Psoas muscle (tissue), 8 donors: ENCODE measurements around the gene CDC42BPA. TPM values are rescaled to one million over a fixed set of nuclear protein-coding genes. Genes with fewer than 3 reads are reported as not detected.
A peak's percentile ranks its signal among the peaks of the same experiment; 100 is the strongest.

Source experiments
- ATAC-seq, 4 donors: fragments of 200-7000 bp; cut with Tn5 transposase; one replicate each; pipeline ENCODE4 v1.9.1; 2020; ENCODE audit warnings: moderate library complexity in 3 of 4, mild to moderate bottlenecking in 2 of 4
- DNase-seq, 2 donors: peaks; one replicate each; pipeline ENCODE4 v3.0.0-alpha.2; 2020
- H3K27ac ChIP-seq: fragments of 200-600 bp; one replicate; pipeline ENCODE4 v1.8.0; 2022
- H3K27me3 ChIP-seq, 3 donors: fragments of 200-600 bp in 1 of 3; one replicate each; pipeline versions ENCODE4 v1.6.1 to v1.8.0; 2013 to 2022; ENCODE audit warnings: low read length in 2 of 3, mild to moderate bottlenecking in 2 of 3, moderate library complexity in 1 of 3; ENCODE audit not compliant: insufficient read depth in 3 of 3
- H3K36me3 ChIP-seq, 2 donors: fragments of 200-600 bp in 1 of 2; one replicate each; pipeline versions ENCODE4 v1.6.1 to v1.8.0; 2013 to 2022; ENCODE audit warnings: low read depth in 1 of 2, mild to moderate bottlenecking in 1 of 2, moderate library complexity in 1 of 2; ENCODE audit not compliant: insufficient read depth in 1 of 2
- H3K4me1 ChIP-seq: fragments of 200-600 bp; one replicate; pipeline ENCODE4 v1.8.0; 2022
- H3K4me3 ChIP-seq: fragments of 200-600 bp; one replicate; pipeline ENCODE4 v1.8.0; 2022; ENCODE audit warnings: mild to moderate bottlenecking
- H3K9me3 ChIP-seq: fragments of 200-600 bp; one replicate; pipeline ENCODE4 v1.8.0; 2022
- CTCF ChIP-seq: fragments of 200-600 bp; IDR thresholded peaks from one replicate; pipeline ENCODE4 v1.8.0; 2022; ENCODE audit warnings: antibody characterized with exemption
- WGBS, 3 donors: extraction: QIAGEN DNeasy Blood & Tissue Kit; methylation state at CpG; one replicate each; pipeline versions ENCODE4 v1.1.6 to v1.1.7; 2013; 5-methylcytosine and 5-hydroxymethylcytosine counted together
- intact Hi-C, 2 donors: fragments of 100-400 bp; cut with DNase I; formaldehyde crosslinking; loops; one replicate each; pipeline versions ENCODE4 v1.11.0 to v1.14.2; 2022
- polyA plus RNA-seq, 3 donors: library from polyadenylated mRNA; stranded (reverse); fragments of 200-250 nt; gene quantifications; one replicate each; pipeline ENCODE4 v1.2.3, GENCODE V29; 2013
- total RNA-seq, 4 donors: library from RNA; stranded (reverse); fragmentation: NEBNext Ultra II Directional in 2 of 4; extraction: Animal tissue kit (Norgen Biotek cat#: 25700) in 2 of 4; gene quantifications; one replicate each; pipeline versions ENCODE4 v1.2.1 to v1.2.4, GENCODE V29; 2021 to 2023
- donor health status: healthy with polysubstance abuse.
- donor health status: DM: no; HTN: no; CAD: no; lungs with moderate emphysema.
- donor health status: Bipolar disorder and iron deficiency.
- donor health status: healthy.
- donor health status: DM: yes; HTN: yes; CAD: no.
- donor health status: DM: no; HTN: no; CAD: no.
- donor health status: DM: no; HTN: no; CAD: no.
- donor health status: DM: yes; HTN: yes; CAD: no.

The CDC42BPA gene
- total and polyA plus RNA-seq, 7 donors, result 5.3 to 23.0 (median 15.7) TPM

- Histone ChIP-seq H3K4me3 (no peak overlapping the region), H3K27me3 (no peaks in the 10 kb centered on the region), H3K27ac (no peak overlapping the region), H3K9me3 (no peaks in the 10 kb centered on the region), H3K4me1 (peaks cover 25% of the 10 kb centered on the region), H3K36me3 (peaks cover 0 to 23% of the 10 kb centered on the region in 2 donors)
- 66 to 76% (median 68%) methylated on average over 22 of the region's 22 CpGs for WGBS, 3 donors
- ATAC-seq (no peak), DNase-seq (peak in 1 of 2 donors; percentile 48)
- intact Hi-C loops, result loop anchor here in 1 of 2 donors (5.0 kb wide), 1 partner anchor 82 kb away; no protein-coding TSS in a partner anchor
- TF ChIP-seq CTCF, result no peak
Observed at GRCh38 chr1:226993814-226994585, 324.3 kb downstream of the CDC42BPA start.

GRCh38 chr1:226991920-226992319 is 326.4 kb downstream of the CDC42BPA start:
- H3K9me3 ChIP-seq, result no peaks in the 10 kb centered on the region
- DNase-seq (peak in 1 of 2 donors; percentile 40), ATAC-seq (no peak)
- TF ChIP-seq CTCF, result no peak
- peaks cover 45% of the 10 kb centered on the region for H3K4me1 ChIP-seq
- no peak overlapping the region for H3K4me3 ChIP-seq
- intact Hi-C loops, result loop anchor here in 1 of 2 donors (5.0 kb wide), 1 partner anchor 80 kb away; no protein-coding TSS in a partner anchor
- H3K36me3 ChIP-seq, result peaks cover 0 to 29% of the 10 kb centered on the region in 2 donors
- H3K27me3 ChIP-seq, result no peaks in the 10 kb centered on the region
- H3K27ac ChIP-seq, result no peak overlapping the region
- 78 to 94% (median 80%) methylated on average over 4 of the region's 4 CpGs for WGBS, 3 donors

GRCh38 chr1:226990133-226990716 is 328.1 kb downstream of the CDC42BPA start:
- no peak overlapping the region for H3K4me3 ChIP-seq
- peak overlapping the region; percentile 85 for H3K27ac ChIP-seq
- intact Hi-C loops, result loop anchor here in 1 of 2 donors (5.0 kb wide), 1 partner anchor 78 kb away; no protein-coding TSS in a partner anchor
- peaks cover 0 to 43% of the 10 kb centered on the region in 2 donors for H3K36me3 ChIP-seq
- peak; percentile 20 to 47 (median 33) for ATAC-seq
- 21 to 41% (median 22%) methylated on average over 10 of the region's 10 CpGs for WGBS, 3 donors
- TF ChIP-seq CTCF, result no peak
- no peaks in the 10 kb centered on the region for H3K9me3 ChIP-seq
- DNase-seq, result peak; percentile 34 to 71
- peaks cover 56% of the 10 kb centered on the region for H3K4me1 ChIP-seq
- H3K27me3 ChIP-seq, result no peaks in the 10 kb centered on the region

- no peaks in the 10 kb centered on the region for H3K9me3 ChIP-seq
- no peak overlapping the region for H3K4me3 ChIP-seq
- H3K36me3 ChIP-seq, result peaks cover 0 to 47% of the 10 kb centered on the region in 2 donors
- DNase-seq, result peak in 1 of 2 donors; percentile 34
- H3K4me1 ChIP-seq, result peaks cover 63% of the 10 kb centered on the region
- intact Hi-C loops, result loop anchor here in 1 of 2 donors (2.0 kb wide), 1 partner anchor 77 kb away; no protein-coding TSS in a partner anchor
- peak; percentile 9 to 22 (median 12) for ATAC-seq
- peak overlapping the region; percentile 85 for H3K27ac ChIP-seq
- 23 to 61% (median 29%) methylated on average over 12 of the region's 12 CpGs for WGBS, 3 donors
- no peak for TF ChIP-seq CTCF
- H3K27me3 ChIP-seq, result no peaks in the 10 kb centered on the region
Observed at GRCh38 chr1:226989085-226989920, 329.0 kb downstream of the CDC42BPA start.
